GM15510 (cell line): Measurements from ENCODE around the gene STK17A.

ENCODE experiments used
- POLR2A ChIP-seq: IDR thresholded peaks from 3 replicates; pipeline ENCODE4 v1.6.1; 2011; ENCODE audit warnings: borderline replicate concordance; ENCODE audit not compliant: insufficient read length; ENCODE audit errors: extremely low read depth

STK17A gene

DNA sequence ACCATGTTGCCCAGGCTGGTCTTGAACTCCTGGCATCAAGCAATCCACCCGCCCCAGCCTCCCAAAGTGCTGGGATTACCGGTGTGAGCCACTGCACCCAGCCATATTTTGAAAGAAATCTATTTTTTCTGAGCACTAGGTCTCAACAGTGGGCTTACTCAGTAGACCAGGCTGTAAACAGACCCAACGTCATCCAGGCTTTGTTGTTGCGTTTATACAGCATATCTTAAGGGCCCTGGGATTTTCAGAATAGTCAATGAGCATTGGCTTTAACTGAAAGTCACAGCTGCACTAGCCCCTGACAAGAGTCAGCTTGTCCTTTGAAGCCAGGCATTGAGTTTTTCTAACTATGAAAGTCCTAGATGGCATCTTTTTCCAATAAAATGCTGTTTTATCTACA, 49.8 kb downstream of the STK17A start:
- no peak for TF ChIP-seq POLR2A

DNA sequence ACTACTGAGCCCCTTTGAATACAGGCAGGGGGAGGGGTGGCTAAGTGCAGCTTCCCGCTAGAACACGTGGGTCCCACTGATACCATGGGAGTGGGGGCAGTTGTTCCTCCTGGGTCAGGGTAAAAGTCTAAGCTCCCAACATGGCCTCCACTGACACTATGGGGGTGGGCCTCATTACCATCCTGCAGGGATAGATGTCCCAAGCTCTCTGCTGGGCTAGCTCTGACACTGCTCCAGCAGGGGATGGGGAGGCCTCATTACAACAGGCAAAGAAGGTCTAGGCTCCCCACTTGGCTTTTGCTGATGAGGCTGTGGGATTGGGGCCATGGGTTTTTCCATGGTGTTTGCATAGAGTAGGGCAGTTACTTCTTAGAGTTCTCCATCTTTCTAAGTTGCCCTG, 51.5 kb downstream of the STK17A start:
- no peak for TF ChIP-seq POLR2A

DNA sequence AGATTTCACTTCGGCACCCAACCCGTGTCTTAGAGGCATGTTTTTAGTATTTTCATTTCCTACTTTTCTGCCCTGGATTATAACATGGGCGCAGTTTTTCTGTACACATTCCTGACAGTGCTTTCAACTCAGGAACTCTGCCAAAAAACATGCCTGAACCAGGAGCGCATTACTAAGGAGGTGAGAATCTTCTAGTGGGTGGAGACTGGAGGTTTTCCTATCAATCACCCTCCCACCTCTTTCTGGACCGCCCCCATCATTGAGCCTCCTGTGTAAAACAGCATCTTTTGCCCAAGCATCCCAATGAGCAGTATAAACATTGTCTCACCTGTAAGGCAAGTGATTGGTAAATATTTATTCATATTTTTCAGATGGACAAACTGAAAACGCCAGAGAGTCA, 53.2 kb downstream of the STK17A start:
- no peak for TF ChIP-seq POLR2A

DNA sequence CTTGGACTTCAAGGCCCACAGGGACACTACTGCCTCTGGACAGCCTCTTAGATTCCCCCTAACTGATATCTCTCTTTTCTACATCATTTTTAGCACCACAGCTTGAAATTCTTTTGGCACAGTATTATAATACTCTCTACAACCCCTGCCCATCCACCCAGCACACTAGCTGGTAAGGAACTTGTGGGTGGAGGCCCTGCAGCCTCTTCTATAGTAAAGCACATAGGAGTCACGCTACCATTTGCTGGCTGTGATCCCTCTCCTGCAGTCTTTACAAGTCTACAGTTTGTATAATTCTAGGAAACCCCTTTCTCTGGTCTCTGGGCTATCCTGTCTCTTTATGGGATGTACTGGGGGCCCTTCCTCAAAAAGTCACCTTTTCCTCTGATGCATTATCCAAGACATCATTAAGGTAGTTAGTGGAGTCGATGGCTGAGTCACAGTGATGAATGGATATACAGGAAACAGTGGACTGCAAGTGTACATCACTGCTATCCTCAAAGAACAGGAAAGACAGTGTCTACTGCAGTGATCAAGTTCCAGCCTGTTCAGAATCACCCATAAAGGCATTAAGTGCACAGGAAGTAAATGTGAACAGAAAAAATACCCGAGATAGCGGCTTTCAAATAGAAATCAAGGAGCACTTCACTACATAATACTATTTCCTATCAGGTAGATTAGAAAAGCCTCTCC, 54.4 kb downstream of the STK17A start:
- no peak for TF ChIP-seq POLR2A

DNA sequence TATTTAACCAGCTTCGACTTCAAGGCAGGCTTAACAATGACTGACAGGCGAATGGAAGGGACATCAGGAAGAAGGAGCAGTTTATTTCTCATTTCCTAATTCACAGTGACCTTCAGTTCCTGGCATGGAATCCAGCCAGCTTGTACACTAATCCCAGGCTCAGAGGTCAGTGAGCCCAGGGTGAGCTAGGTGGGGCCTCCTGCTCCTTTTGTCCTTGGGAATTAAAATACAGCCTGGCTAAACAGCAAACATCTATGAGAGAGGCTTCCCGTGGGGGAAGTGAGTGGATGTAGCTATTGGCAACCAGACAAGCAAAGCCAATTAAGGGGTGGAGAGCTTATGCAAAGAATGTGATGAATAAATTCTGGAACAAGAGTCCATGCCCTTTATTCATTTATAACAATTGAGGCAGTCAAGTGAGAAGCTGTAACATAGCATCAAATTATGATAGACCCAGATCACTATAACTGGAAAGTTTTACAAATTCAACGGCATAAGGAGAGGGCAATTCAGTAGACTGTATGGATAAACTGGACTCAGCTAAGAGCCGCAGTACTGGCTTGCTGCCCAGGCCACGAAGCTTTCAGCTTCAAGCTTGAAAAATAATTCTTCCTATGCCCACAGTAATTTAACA, 57.1 kb downstream of the STK17A start:
- TF ChIP-seq POLR2A: no peak

DNA sequence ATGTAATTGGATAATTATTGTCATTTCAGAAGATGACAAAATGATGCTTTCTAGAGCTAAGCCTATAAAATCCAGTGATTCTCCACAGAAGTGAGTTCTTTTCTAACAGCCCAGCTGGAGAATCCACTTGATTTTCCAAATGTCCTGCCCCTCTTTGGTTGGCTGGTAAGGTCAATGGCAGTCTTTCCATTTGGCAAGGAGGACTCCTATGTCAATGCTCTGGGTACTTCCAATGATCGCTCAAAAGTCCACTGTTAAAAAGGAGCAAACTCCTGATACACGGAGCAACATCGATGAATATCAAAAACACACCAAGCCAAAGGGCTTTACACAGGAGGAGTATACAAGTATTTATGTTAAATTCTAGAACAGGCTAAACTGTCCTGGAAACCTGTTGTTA, 57.8 kb downstream of the STK17A start:
- no peak for TF ChIP-seq POLR2A

DNA sequence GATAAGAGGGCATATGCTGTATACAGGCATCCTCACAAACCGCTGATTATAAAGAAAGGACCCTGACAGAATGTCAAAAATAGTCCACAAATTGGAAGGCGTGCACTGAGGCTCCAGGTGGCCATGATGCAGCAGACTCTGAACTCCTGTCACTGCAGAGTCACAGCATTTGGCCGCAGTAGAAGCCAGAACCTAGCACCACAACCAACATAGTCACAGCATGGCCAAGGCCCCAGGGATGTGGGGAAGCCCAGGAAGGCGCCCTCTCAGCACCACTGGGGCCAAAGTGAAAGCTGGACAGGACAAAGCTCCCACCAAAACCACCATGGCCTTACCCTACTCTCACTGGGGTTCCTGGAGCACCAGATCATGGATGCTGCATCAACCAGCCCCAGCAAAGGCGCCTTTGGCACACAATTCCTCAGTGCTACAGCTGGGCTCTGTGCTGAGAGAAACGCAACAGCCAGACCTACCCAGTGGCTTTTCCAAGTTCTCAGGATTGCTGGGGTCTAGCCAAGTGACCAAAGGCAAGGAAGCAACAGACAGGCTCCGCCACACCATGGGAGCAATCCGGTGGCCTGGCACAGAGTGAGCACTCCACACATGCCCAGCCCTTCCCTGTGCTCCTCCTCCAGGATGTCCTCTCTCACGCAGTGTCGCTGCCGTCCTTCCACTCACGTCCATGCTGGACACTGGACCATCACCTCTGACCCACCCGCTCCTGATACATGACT, 60.2 kb downstream of the STK17A start:
- TF ChIP-seq POLR2A: no peak

DNA sequence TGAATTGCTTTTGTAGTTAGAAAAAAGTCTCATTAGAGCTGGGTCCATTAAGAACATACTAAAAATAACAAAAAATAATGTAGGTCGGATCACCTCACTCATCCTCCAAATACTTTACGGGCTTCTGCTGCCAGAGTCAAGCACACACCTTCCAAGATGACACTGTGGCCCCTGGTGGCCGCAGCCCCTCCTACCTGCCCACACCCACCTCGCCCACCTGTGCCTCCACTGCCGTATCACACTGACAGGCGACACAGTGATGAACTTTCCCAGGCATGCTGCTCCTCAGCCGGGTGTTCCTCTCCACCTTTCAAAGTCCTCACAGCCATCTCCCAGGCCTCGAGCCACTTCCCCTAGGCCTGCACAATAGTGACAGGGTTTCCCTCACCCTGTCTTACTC, 60.9 kb downstream of the STK17A start:
- no peak for TF ChIP-seq POLR2A

DNA sequence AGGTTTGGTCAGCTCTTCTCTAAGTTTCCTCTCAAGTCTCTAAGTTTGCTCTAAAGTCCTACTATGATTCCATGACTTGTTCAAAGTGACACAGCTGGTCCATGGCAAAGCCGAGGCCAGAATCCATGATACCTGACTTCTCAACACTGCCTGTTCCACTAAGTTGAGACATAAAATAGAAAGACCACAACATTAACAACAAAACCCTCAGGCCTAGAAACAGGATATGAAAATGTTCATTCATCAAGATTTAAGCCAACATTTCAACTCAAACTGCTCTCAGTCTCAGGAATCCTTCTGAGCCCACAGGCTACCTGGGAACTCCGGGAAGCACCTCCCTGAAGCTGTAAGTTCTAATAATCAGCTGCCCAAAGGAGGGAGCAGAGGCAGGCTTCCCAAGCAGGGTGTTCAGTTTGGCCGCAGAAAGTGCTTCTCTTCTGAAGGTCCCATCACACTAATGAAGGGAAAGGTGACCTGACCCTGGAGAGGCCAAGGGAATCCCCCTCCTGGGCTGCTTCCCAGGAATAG, 62.9 kb downstream of the STK17A start:
- no peak for TF ChIP-seq POLR2A

DNA sequence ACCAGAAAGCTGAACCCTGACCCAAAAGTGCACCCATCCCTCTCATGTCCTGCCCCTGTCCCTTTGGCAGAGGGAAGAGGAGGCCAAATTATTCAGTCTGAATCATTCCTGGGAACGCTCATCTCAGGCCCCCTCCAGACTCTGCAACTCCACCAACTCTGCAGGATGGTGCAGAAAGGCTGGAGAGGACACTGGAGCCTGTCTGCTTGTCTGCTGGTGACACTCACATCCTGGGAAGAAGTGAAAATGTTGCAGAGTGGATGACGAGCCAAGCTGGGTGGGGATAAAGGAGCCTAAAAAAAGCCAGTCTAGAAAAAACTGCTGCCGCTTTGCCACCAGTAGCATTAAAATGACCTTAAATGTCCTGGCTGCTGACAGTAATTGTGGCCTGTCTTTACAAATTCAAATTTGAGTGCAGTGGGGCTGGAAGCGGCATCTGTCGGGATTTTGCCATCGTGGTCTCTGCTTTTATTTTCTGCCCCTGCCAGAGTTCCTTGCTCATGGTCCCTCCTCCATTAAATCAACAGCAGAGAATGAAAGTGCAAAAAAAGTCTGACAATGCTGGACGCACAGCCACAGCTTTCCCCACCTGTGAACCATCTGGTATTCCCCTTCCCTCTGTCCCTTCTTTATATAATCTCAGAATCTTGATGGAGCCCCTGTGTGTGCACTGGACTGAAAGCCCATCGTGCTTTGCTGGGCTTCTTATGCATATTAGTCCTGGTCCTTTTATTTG, 63.9 kb downstream of the STK17A start:
- no peak for TF ChIP-seq POLR2A

DNA sequence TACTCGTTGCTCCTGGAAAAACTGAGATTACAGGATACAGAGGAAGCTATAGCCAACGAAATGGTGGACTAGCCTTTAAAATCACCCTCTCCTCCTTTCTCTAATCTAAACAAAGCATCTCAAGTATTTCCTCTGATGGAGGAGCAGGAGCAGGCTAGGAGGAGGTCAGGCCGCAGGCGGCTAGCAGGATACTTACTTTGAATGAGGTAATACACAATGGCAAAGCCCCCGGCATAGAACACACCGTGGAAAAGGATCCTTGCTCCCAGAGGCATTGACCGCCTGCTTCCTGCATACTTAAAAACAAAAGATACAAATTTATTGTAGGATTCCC, 64.4 kb downstream of the STK17A start:
- TF ChIP-seq POLR2A: no peak

DNA sequence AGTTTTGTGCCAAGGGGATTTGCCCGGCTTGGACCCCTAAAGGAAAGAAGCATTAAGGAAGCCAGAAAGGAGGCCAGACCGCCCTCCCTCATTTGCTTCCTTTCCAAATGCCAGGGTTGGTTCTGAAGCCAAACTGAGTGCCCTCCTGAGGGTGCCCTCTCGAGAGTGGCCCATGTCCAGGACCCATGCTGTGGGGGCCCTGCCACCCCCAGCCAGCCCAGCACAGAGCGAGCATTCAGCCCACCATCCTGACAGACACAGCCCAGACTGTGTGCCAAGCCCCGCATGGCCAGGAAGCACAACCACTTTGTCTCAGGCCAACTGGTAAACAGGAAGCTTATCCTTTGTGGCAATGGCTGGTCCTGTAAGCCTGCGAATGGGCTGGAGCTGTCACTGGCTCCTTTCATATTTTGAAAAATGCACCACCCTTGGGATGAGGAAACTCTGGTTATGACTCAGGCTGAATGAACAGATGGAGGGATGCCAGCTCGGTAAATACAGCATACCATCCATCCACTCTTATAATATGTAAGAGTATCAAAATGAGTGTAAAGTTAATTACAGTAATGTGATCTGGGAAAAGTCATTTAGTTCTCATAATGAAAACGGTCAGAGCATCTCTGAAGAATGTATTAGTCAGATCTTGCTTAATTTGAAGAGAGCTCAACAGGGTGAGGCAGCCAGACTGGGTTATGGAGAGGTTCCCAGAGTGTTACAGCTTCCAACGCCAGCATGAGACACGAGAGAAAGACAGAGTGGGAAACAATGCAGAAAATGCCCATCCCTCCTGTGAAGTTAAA, 65.0 kb downstream of the STK17A start:
- no peak for TF ChIP-seq POLR2A

DNA sequence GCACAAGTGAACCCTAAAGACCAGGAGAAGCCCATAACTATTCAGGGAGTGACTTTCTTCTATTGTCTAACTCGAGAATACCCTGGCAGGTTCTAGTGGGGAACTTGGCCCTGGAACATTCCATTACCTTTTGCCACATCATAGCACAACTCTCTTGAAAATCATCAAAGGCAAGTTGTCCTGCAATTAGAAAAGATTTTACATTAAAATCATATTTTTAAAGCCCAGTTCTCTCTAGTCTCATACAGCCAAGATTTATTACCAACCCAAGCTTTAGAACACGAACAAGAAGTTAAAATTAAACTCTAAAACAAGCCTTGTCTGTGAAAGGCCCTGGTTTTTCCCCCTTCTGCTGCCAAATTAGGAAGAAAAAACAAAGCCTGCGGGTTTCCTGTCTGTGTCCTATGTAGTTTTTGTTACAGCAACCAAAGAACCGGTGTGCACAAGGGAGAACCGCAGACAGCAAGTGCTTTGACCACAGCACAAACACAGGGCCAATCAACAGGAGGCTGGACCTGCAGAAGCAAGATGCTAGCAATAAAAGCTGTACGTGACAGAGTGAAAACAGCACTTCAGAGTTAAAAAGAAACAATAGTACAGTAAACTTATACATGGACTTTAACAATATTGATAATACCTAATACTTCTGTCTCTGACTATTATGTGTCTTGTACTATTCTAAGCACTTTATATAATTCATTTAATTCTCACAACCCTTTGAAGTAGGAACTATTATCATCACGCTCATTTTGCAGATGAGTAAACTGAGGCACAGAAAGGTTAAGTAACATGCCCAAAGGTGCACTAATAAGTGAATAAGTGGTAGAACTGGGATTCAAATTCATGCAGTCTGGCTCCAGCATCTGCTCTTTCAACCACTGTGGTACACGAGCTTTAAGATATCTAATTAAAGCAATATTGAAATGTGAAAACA, 65.8 kb downstream of the STK17A start:
- no peak for TF ChIP-seq POLR2A
